Astrocyte (in vitro differentiated cells and primary cell): ENCODE data around the gene PRDM8.
"Not testable (repeated sequence)": the region's sequence is repeated elsewhere in the genome, so short reads cannot be mapped to it uniquely, and the experiment has no call there.

Experiments used
- EZH2 ChIP-seq: IDR thresholded peaks from 2 replicates; pipeline ENCODE4 v1.6.1; 2012; ENCODE audit warnings: mild to moderate bottlenecking, low read length, inconsistent platforms; ENCODE audit not compliant: insufficient read depth
- TF ChIP-seq, protein P1 (sequence below): IDR thresholded peaks from 2 replicates; pipeline ENCODE4 v1.5.1; 2011; ENCODE audit warnings: low read depth, mild to moderate bottlenecking, inconsistent platforms, low read length, moderate library complexity; ENCODE audit not compliant: insufficient read depth

DNA sequence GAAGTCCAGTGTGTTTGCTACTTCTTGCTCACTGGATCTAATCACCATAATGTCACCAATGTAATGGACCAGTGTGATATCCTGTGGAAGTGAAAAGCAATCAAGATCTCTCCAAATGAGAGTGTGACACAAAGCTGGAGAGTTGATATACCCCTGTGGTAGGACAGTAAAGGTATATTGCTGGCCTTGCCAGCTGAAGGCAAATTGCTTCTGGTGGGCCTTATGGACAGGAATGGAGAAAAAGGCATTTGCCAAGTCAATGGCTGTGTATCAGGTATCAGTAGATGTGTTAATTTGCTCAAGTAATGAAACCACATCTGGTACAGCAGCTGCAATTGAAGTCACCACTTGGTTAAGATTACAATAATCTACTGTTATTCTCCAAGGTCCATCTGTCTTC is 19.5 kb upstream of the PRDM8 start:
- TF ChIP-seq, protein P1, sequence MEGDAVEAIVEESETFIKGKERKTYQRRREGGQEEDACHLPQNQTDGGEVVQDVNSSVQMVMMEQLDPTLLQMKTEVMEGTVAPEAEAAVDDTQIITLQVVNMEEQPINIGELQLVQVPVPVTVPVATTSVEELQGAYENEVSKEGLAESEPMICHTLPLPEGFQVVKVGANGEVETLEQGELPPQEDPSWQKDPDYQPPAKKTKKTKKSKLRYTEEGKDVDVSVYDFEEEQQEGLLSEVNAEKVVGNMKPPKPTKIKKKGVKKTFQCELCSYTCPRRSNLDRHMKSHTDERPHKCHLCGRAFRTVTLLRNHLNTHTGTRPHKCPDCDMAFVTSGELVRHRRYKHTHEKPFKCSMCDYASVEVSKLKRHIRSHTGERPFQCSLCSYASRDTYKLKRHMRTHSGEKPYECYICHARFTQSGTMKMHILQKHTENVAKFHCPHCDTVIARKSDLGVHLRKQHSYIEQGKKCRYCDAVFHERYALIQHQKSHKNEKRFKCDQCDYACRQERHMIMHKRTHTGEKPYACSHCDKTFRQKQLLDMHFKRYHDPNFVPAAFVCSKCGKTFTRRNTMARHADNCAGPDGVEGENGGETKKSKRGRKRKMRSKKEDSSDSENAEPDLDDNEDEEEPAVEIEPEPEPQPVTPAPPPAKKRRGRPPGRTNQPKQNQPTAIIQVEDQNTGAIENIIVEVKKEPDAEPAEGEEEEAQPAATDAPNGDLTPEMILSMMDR = not testable (repeated sequence)
- TF ChIP-seq EZH2 = not testable (repeated sequence)
